Mammary epithelial cell (primary cell): ENCODE measurements around the gene OCA2.

Experiments
- EZH2 ChIP-seq: IDR thresholded peaks from 2 replicates; pipeline ENCODE4 v1.6.1; 2012; ENCODE audit warnings: low read length, inconsistent platforms, borderline replicate concordance
- TF ChIP-seq, protein P1 (sequence below), 2 donors: IDR thresholded peaks in 1 of 2; conservative IDR thresholded peaks in 1 of 2; 2 replicates each; pipeline ENCODE4 v1.5.1; 2011 to 2012; ENCODE audit warnings: inconsistent platforms in 2 of 2, low read length in 2 of 2, mild to moderate bottlenecking in 2 of 2, control low read depth in 1 of 2, low read depth in 1 of 2; ENCODE audit not compliant: insufficient read depth in 1 of 2; ENCODE audit errors: extremely low read depth in 1 of 2

GRCh38 chr15:27834684-27835083 lies 264.4 kb downstream of the OCA2 start:
- TF ChIP-seq, protein P1, sequence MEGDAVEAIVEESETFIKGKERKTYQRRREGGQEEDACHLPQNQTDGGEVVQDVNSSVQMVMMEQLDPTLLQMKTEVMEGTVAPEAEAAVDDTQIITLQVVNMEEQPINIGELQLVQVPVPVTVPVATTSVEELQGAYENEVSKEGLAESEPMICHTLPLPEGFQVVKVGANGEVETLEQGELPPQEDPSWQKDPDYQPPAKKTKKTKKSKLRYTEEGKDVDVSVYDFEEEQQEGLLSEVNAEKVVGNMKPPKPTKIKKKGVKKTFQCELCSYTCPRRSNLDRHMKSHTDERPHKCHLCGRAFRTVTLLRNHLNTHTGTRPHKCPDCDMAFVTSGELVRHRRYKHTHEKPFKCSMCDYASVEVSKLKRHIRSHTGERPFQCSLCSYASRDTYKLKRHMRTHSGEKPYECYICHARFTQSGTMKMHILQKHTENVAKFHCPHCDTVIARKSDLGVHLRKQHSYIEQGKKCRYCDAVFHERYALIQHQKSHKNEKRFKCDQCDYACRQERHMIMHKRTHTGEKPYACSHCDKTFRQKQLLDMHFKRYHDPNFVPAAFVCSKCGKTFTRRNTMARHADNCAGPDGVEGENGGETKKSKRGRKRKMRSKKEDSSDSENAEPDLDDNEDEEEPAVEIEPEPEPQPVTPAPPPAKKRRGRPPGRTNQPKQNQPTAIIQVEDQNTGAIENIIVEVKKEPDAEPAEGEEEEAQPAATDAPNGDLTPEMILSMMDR (conservative IDR thresholded peaks at IDR 0.05 in 1 of 2, IDR thresholded peaks at IDR 0.05 in 1 of 2; ENCODE audit: extremely low read depth in 1 of 2, insufficient read depth in 1 of 2, low read depth in 1 of 2, low read length in 2 of 2) = no peak
- TF ChIP-seq EZH2 = no peak
